ENCODE results near the gene PPFIBP2.

PPFIBP2 gene

GRCh38 chr11:7671347-7672215 lies 157.8 kb downstream of the PPFIBP2 start:
- FAIRE-seq (no peak), DNase-seq (ENCODE audit: insufficient read length, low spot score) (no peak)
- TF ChIP-seq POLR2A (IDR thresholded peaks at IDR 0.05; ENCODE audit: low read depth, low read length), result no peak

- FAIRE-seq (no peak), DNase-seq (ENCODE audit: insufficient read length, low spot score) (no peak)
- TF ChIP-seq POLR2A (IDR thresholded peaks at IDR 0.05; ENCODE audit: low read depth, low read length), result no peak
These were observed 158.6 kb downstream of the PPFIBP2 start for GRCh38 chr11:7672276-7672959.

GRCh38 chr11:7672960-7673723 lies 159.3 kb downstream of the PPFIBP2 start, which contains the start of gene CYB5R2:
Gene CYB5R2 (minus strand): TSS chr11:7673500. CDS start chr11:7672825, 675 bp downstream.
- TF ChIP-seq POLR2A (IDR thresholded peaks at IDR 0.05; ENCODE audit: low read depth, low read length), result no peak
- FAIRE-seq (no peak), DNase-seq (ENCODE audit: insufficient read length, low spot score) (no peak)

GRCh38 chr11:7673724-7674434 lies 160.1 kb downstream of the PPFIBP2 start:
- DNase-seq (ENCODE audit: insufficient read length, low spot score), result no peak
- FAIRE-seq, result no peak
- no peak for TF ChIP-seq POLR2A (IDR thresholded peaks at IDR 0.05; ENCODE audit: low read depth, low read length)

GRCh38 chr11:7675631-7676030 lies 161.8 kb downstream of the PPFIBP2 start:
- FAIRE-seq (no peak), DNase-seq (ENCODE audit: insufficient read length, low spot score) (no peak)
- no peak for TF ChIP-seq POLR2A (IDR thresholded peaks at IDR 0.05; ENCODE audit: low read depth, low read length)

- no peak for DNase-seq (ENCODE audit: insufficient read length, low spot score)
- TF ChIP-seq POLR2A (IDR thresholded peaks at IDR 0.05; ENCODE audit: low read depth, low read length), result no peak
- no peak for FAIRE-seq
These were observed 163.3 kb downstream of the PPFIBP2 start for GRCh38 chr11:7677071-7677470.

GRCh38 chr11:7677796-7678201 lies 164.0 kb downstream of the PPFIBP2 start:
- TF ChIP-seq POLR2A (IDR thresholded peaks at IDR 0.05; ENCODE audit: low read depth, low read length), result no peak
- FAIRE-seq, result no peak
- no peak for DNase-seq (ENCODE audit: insufficient read length, low spot score)

- FAIRE-seq, result no peak
- no peak for TF ChIP-seq POLR2A (IDR thresholded peaks at IDR 0.05; ENCODE audit: low read depth, low read length)
- DNase-seq (ENCODE audit: insufficient read length, low spot score), result no peak
These were observed 169.8 kb downstream of the PPFIBP2 start for GRCh38 chr11:7683571-7683970.

- no peak for TF ChIP-seq POLR2A (IDR thresholded peaks at IDR 0.05; ENCODE audit: low read depth, low read length)
- FAIRE-seq, result no peak
- DNase-seq (ENCODE audit: insufficient read length, low spot score), result no peak
These were observed 173.0 kb downstream of the PPFIBP2 start for GRCh38 chr11:7686761-7687160.

- no peak for DNase-seq (ENCODE audit: insufficient read length, low spot score)
- no peak for TF ChIP-seq POLR2A (IDR thresholded peaks at IDR 0.05; ENCODE audit: low read depth, low read length)
- no peak for FAIRE-seq
These were observed 173.6 kb downstream of the PPFIBP2 start for GRCh38 chr11:7687386-7687785.

- FAIRE-seq (no peak), DNase-seq (ENCODE audit: insufficient read length, low spot score) (no peak)
- no peak for TF ChIP-seq POLR2A (IDR thresholded peaks at IDR 0.05; ENCODE audit: low read depth, low read length)
These were observed 174.5 kb downstream of the PPFIBP2 start for GRCh38 chr11:7688238-7688826.

GRCh38 chr11:7689239-7689638 lies 175.4 kb downstream of the PPFIBP2 start:
- FAIRE-seq (no peak), DNase-seq (ENCODE audit: insufficient read length, low spot score) (no peak)
- no peak for TF ChIP-seq POLR2A (IDR thresholded peaks at IDR 0.05; ENCODE audit: low read depth, low read length)

- FAIRE-seq, result no peak
- no peak for DNase-seq (ENCODE audit: insufficient read length, low spot score)
- TF ChIP-seq POLR2A (IDR thresholded peaks at IDR 0.05; ENCODE audit: low read depth, low read length), result no peak
These were observed 176.8 kb downstream of the PPFIBP2 start for GRCh38 chr11:7690648-7691047.
